ENCODE measurements around the gene FAM209B.
"Not testable (repeated sequence)": the region's sequence is repeated elsewhere in the genome, so short reads cannot be mapped to it uniquely, and the experiment has no call there.

The FAM209B gene

DNA sequence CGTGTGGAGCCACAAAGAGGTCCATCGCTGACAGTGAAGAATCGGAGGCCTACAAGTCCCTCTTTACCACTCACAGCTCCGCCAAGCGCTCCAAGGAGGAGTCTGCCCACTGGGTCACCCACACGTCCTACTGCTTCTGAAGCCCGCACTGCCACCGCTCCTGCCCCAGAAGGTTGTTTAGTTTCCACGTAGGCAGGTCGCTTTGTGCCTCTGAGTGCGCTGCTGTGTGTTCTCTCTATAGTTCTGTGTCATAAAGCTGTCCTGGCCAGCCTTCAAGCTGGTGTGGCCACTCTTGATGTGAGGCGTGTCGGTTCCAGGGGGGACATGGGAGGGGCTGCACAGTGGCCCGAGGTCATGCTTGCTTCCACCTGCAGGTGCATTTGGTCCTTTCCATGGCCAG lies 14.9 kb upstream of the FAM209B start:
- H3K4me3 ChIP-seq (ENCODE audit: low read length) = no peak overlapping the region
- TF ChIP-seq, protein P1, sequence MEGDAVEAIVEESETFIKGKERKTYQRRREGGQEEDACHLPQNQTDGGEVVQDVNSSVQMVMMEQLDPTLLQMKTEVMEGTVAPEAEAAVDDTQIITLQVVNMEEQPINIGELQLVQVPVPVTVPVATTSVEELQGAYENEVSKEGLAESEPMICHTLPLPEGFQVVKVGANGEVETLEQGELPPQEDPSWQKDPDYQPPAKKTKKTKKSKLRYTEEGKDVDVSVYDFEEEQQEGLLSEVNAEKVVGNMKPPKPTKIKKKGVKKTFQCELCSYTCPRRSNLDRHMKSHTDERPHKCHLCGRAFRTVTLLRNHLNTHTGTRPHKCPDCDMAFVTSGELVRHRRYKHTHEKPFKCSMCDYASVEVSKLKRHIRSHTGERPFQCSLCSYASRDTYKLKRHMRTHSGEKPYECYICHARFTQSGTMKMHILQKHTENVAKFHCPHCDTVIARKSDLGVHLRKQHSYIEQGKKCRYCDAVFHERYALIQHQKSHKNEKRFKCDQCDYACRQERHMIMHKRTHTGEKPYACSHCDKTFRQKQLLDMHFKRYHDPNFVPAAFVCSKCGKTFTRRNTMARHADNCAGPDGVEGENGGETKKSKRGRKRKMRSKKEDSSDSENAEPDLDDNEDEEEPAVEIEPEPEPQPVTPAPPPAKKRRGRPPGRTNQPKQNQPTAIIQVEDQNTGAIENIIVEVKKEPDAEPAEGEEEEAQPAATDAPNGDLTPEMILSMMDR (IDR thresholded peaks at IDR 0.05; ENCODE audit: insufficient read depth, low read depth, low read length, missing control alignments) = no peak
- DNase-seq (ENCODE audit: low read depth) = no peak

DNA sequence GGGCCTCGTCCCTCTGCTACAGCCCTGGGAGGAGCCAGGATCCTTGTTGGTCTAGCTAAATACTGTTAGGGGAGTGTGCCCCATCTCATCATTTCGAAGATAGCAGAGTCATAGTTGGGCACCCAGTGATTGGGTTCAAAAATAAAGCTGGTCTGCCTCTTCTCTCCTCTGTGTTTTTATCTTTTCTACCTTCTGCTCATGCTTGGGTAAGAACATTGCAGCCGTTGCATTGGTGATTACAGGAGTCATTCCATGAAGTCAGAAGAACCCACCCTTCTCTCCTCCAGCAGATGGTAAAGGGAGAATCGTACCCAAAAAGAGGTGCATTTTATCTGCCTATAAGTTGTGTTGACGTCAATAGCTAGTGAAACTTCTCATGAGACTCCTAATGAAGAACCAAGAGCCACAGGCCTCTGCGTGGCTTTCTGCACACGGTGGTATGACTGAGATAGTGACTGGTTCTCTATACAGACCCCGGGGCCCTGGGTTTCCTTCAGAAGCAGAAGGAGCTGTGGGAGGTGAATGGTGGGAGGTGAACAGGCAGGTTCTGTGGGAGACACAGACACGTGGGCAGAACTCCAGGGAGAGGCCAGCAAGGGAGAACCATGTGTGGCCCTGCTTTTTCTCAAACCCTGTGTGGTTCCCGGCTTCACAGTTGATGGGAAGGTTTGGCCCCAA lies 14.2 kb upstream of the FAM209B start:
- DNase-seq (ENCODE audit: low read depth) = no peak
- no peak overlapping the region for H3K4me3 ChIP-seq (ENCODE audit: low read length)
- TF ChIP-seq, protein P1 (IDR thresholded peaks at IDR 0.05; ENCODE audit: insufficient read depth, low read depth, low read length, missing control alignments) = no peak

DNA sequence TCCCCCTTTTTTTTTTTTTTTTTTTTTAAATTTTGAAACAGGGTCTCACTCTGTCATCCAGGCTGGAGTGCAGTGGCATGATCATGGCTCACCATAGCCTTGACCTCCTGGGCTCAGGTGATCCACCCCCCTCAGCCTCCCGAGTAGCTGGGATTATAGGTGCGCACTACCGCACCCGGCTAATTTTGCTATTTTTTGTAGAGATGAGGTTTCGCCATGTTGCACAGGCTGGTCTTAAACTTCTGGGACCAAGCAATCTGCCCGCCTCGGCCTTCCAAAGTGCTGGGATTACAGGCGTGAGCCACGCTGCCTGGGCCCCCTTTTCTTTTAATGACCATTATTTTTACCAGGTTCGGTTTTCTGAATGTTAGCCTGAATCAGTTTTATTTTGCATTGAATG lies 13.5 kb upstream of the FAM209B start:
- no peak overlapping the region for H3K4me3 ChIP-seq (ENCODE audit: low read length)
- DNase-seq (ENCODE audit: low read depth) = no peak
- TF ChIP-seq, protein P1 (IDR thresholded peaks at IDR 0.05; ENCODE audit: insufficient read depth, low read depth, low read length, missing control alignments) = no peak

DNA sequence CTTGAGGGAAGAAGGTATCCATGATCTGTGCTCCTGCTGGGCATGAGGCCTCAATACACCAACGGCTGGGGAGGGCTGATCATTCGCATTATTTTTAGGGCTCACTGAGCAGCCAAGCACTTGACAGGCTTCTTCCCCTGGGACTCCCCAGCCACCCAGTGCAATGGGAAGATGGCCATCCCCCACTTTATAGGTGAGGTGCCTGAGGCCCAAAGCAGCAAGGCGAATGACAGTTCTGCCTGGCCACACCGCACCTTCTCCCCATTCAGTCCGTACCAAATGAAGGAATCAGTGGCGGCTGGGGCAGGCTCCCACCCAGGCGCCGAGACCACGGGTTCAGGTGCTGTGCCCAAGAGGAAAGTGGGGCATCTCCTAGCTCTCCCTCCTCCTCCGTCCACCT lies 12.9 kb upstream of the FAM209B start:
- no peak overlapping the region for H3K4me3 ChIP-seq (ENCODE audit: low read length)
- TF ChIP-seq, protein P1 (IDR thresholded peaks at IDR 0.05; ENCODE audit: insufficient read depth, low read depth, low read length, missing control alignments) = no peak
- no peak for DNase-seq (ENCODE audit: low read depth)

DNA sequence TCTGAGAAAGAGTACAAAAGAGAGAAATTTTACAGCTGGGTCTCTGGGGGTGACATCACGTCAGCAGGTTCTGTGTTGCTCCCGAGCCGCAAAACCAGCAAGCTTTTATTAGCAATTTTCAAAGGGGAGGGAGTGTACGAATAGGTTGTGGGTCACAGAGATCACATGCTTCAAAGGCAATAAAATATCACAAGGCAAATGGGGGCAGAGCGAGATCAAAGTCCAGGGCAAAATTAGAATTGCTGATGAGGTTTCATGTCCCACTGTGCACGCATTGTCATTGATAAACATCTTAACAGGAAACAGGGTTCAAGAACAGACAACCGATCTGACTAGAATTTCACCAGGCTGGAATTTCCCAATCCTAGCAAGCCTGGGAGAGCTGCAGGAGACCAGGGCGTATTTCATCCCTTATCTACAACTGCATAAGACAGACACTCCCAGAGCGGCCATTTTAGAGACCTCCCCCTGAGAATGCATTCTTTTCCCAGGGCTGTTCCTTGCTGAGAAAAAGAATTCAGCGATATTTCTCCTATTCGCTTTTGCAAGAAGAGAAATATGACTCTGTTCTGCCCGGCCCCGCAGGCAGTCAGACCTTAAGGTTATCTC lies 12.2 kb upstream of the FAM209B start:
- H3K4me3 ChIP-seq (ENCODE audit: low read length); DNase-seq (ENCODE audit: low read depth): not testable (repeated sequence)

DNA sequence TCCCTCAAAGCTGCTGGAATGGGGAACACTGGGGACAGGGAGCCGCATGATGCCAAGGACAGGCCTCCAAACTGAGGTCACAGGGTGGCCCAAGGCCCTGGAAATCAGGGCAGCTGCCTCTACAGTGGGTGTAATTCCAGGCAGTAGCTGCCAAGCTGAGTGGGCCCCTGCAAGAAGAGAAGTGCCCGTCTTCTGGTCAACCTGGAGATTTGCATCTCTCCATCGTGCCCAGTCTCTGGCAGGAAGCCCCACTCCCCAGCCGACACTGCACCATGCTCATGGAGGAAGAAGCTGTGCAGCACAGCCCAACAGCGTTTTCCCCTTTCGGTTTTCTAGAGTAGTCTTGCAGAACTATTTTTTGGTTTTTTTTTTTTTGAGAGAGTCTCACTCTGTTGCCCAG lies 10.7 kb upstream of the FAM209B start:
- TF ChIP-seq, protein P1 (IDR thresholded peaks at IDR 0.05; ENCODE audit: insufficient read depth, low read depth, low read length, missing control alignments) = no peak
- DNase-seq (ENCODE audit: low read depth) = no peak
- H3K4me3 ChIP-seq (ENCODE audit: low read length) = no peak overlapping the region

DNA sequence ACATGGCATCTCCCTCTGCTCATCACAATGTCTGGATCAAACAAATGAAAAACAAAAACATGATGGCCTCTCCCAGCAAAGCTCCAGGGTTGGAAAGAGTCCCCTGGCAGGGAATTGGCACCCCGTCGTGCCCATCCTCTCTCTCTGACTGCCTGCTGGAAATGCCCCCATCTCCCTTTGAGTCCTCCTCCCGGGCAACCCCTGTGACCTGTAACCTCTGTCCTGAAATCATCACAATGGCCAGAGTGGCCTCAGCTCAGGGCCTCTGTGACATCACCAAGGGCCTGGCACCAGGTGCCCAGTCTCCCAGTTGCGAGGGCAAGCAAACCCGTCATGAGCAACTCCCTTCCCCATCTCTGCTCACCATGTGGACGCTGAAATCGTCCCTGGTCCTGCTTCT lies 8.6 kb upstream of the FAM209B start, which contains the start of gene FAM209A:
TSS of gene FAM209A (plus strand) at position 301 of the 400 bp plus-strand sequence. CDS start at position 366, 65 bp downstream.
- not testable (repeated sequence) for H3K4me3 ChIP-seq (ENCODE audit: low read length); DNase-seq (ENCODE audit: low read depth)

DNA sequence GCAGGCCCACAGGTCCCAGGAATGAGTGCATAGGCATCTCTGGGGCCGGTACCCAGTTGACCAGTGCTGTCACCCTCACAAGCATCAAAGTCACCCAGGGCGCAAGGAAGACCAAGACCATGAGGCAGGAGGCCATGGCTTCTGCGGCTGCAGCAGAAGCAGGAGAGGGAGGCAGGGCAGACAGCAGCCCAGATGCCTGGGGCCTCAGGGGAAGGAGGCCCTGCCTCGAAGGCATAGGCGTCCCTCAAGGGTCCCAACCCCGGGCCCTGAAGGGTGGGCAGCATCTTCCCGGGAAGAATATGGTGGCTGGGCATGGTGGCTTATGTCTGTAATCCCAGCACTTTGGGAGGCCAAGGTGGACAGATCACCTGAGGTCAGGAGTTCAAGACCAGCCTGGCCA lies 5.5 kb upstream of the FAM209B start:
- TF ChIP-seq, protein P1 (IDR thresholded peaks at IDR 0.05; ENCODE audit: insufficient read depth, low read depth, low read length, missing control alignments) = no peak
- no peak overlapping the region for H3K4me3 ChIP-seq (ENCODE audit: low read length)
- no peak for DNase-seq (ENCODE audit: low read depth)

Data from epithelial cell of esophagus (primary cell).